CD4-positive, alpha-beta T cell treated with Interleukin-4 for 4 hours (primary cell): Measurements from ENCODE around the gene ZNF496.

Experiments
- DNase-seq: peaks from one replicate; pipeline ENCODE4 v3.0.0-alpha.2; 2020

ZNF496 gene

GRCh38 chr1:247326411-247327130 lies 5.1 kb downstream of the ZNF496 start:
- no peak for DNase-seq

- no peak for DNase-seq
Observed at GRCh38 chr1:247324923-247325322, 6.7 kb downstream of the ZNF496 start.

GRCh38 chr1:247324204-247324787 lies 7.4 kb downstream of the ZNF496 start:
- no peak for DNase-seq

DNA sequence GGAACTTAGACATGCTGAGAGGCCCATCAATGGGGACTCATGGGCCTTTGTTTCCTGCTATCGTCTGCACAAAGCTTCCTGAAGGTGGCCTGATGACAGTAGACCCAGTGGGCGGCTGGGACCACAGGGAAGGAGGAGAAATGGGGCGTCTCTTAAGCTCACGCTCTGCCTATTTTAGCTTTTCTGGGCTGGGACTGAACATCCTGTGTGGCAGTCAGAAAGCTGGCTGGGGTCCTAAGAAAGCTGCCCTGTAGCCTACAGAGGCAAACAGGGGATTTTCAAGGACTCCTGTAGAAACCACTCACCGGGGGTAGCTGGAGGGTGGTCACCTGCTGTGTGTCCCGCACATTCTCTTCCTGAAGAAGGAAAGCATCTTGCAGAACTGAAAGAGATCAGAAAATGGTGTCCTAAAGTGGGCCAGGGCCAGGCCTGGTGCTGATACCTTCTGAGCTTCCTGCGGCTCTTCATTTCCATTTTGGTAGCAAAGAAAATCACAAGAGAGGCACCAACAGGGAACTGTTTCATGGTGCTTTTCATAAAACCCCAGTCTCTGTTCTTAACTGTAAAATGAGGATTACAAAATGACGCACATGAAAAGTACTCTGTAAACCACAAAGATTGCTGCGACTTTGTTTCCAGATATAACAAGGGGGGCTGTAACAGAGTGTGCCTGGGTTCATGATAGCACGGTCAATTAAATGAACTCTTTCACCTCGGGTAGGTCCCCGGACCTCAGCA lies 8.6 kb downstream of the ZNF496 start:
- DNase-seq: no peak

DNA sequence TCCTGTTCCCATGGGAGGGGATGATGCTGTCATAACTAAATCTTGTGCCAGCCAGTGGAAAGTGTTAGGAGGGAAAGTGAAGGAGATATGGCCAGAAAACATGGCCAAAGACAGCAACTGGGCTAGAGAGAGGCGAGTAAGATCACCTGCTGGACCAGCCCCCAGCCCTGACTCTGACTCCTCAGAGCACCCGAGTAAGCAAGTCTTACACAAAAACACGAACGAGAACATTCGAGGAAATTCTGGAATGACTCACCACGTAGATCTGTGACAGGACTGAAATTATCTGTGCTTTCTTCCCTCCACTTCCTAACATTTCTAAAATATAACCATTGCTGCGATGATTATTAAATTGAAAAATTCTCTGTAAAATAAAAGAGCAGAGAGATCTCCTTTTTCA lies 9.2 kb downstream of the ZNF496 start:
- no peak for DNase-seq

GRCh38 chr1:247317702-247318101 lies 14.0 kb downstream of the ZNF496 start:
- no peak for DNase-seq

- no peak for DNase-seq
Observed at GRCh38 chr1:247316590-247317197, 15.0 kb downstream of the ZNF496 start.

DNA sequence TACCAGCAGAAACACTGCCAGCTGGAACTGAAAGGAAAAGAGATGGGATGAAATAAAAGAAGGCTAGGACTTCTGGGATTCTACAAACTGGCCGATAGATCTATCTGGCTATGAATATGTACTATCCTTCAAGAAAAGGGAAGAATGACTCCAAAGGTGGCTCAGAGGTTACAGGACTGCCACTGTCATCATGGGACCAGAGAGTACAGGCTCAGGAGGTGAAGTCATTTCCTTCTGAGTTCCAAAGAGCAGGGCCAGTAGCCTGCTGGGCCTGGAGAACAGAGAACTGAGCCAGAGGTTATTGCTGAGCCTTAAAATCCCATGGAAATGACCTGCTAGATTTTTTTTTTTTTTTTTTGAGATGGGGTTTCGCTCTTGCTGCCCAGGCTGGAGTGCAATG lies 27.6 kb downstream of the ZNF496 start:
- no peak for DNase-seq

- no peak for DNase-seq
Observed at GRCh38 chr1:247303216-247303615, 28.5 kb downstream of the ZNF496 start.

GRCh38 chr1:247301176-247301540 lies 30.5 kb downstream of the ZNF496 start:
- no peak for DNase-seq

GRCh38 chr1:247300491-247301175 lies 31.0 kb downstream of the ZNF496 start:
- no peak for DNase-seq

- no peak for DNase-seq
Observed at GRCh38 chr1:247299723-247300381, 31.8 kb downstream of the ZNF496 start.

GRCh38 chr1:247298701-247299100 lies 33.0 kb downstream of the ZNF496 start:
- no peak for DNase-seq

- DNase-seq: no peak
Observed at GRCh38 chr1:247298124-247298481, 33.6 kb downstream of the ZNF496 start.

DNA sequence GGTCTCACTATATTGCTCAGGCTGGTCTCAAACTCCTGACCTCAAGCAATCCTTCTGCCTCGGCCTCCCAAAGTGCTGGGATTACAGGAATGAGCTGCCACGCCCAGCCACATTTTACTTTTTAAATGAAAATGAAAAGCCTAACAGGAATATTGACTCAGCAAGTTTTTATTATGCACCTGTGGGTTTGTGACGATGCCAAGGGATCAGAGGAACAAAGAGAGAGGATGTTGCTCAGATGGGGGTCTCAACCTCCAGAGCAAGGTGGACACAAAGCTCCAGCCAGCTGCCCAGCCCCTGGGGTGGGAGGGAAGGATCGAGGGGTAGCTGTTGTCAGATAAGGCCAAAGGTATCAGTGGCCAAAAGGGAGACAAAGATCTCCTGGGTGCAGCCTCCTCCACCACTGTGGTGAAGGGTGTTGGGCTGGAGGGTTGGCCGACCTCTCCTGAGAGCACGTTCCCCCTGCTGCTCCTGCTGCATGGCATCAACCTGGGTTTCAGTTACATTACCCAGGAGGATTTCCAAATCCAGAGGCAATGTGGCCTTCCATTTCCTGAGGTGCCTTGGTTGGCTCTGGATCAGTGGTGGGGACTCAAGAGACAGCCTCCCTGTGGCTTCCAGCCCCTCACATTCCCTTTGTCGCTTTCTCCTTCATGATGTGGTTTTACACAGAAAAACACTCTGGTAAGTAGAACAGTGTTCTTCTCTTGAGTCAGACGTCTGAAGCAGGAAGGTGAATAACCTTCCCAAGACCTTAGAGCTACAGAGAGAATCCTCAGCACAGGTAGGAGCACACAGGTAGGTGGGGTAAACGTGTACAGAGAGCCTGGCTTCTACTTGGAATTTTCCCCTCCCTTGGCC lies 34.2 kb downstream of the ZNF496 start:
- no peak for DNase-seq

- DNase-seq: no peak
Observed at GRCh38 chr1:247296599-247297180, 35.0 kb downstream of the ZNF496 start.

- DNase-seq: no peak
Observed at GRCh38 chr1:247295746-247296145, 35.9 kb downstream of the ZNF496 start.

DNA sequence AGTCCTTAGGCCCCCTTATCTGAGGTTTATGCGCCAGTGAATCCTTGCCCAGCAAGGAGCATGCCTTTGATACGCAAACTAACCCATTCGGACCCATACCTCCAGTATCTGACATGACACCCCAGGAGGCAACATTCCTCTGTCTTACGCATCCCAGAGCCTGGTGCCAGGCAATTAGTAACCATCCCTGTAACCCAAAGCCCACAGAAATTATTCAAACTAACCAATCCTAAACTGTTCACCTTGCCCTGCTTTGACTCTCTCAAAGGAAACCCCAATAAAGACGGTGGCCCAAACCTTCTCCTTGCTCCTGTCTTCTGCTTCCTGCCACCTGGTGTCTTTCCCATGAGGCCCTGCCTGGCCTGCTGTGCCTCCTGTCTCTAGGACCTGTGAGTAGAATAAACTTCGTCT lies 36.4 kb downstream of the ZNF496 start:
- DNase-seq: no peak

- no peak for DNase-seq
Observed at GRCh38 chr1:247294282-247294681, 37.4 kb downstream of the ZNF496 start.

- DNase-seq: no peak
Observed at GRCh38 chr1:247293047-247293446, 38.6 kb downstream of the ZNF496 start.

DNA sequence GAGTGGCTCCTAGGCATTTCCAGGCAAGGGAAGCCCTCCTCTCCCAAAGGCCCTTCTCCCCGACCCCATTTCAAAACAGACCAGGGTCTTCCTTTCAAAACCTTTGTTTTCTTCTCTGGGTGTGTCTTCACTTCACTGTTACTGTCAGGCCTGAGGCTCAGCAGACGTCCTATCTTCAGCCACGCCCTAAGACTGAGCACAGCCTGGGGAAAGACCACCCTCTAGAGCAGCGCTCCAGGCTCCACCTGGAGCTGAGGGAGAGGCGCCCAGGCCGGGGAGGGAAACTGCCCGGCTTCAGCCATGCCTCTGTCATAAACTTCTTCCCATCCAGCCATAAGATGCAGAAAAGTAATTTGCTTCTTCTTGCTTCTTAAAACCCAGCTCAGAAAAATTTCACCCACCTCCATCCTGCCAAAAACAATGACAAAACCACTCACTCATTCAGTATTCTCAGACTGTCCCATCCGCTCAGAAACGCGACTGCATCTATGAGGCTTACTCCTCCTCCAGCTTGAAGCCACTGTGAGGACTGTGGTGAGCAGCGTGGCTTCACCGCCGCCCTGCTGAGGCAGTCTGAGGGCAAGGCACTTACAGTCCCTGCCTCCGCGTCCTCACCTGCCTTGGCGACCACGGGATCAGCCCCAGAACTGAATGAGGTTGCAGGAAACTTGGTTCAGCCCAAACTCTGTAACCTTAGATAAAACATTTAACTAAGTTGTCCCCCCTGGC lies 39.7 kb downstream of the ZNF496 start:
- no peak for DNase-seq
